Stimulated activated naive CD8-positive, alpha-beta T cell treated with anti-CD3 and anti-CD28 coated beads, Interleukin-15, Interleukin-2, amounts not matched to agents 100 U/mL and 50 U/mL, for 24 hours (primary cell): Measurements from ENCODE around the gene CCR6.

Experiments
- ATAC-seq: fragments of 150-1000 bp; cut with Tn5 transposase; one replicate; pipeline ENCODE4 v1.10.0; 2021
- DNase-seq: peaks from one replicate; pipeline ENCODE4 v3.0.0; 2021

Gene CCR6

DNA sequence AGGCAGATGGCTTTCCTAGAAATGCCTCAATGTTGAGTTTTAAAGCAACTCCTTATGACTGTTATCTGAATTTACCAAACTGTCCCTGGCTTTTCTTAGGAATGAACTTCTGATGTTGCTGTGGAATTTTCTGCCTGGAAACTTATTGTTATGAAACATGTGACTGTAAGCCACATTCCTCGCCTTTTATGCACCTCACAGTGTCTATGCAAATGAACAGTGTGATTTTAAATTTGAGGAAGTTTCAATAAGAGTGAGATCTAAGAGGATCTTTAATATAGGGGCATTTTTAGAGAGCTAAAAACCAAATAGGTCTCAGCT is 2.4 kb upstream of the CCR6 start:
- DNase-seq = no peak
- ATAC-seq = no peak

GRCh38 chr6:167121335-167121841 is 1.5 kb upstream of the CCR6 start:
- DNase-seq (no peak), ATAC-seq (no peak)

DNA sequence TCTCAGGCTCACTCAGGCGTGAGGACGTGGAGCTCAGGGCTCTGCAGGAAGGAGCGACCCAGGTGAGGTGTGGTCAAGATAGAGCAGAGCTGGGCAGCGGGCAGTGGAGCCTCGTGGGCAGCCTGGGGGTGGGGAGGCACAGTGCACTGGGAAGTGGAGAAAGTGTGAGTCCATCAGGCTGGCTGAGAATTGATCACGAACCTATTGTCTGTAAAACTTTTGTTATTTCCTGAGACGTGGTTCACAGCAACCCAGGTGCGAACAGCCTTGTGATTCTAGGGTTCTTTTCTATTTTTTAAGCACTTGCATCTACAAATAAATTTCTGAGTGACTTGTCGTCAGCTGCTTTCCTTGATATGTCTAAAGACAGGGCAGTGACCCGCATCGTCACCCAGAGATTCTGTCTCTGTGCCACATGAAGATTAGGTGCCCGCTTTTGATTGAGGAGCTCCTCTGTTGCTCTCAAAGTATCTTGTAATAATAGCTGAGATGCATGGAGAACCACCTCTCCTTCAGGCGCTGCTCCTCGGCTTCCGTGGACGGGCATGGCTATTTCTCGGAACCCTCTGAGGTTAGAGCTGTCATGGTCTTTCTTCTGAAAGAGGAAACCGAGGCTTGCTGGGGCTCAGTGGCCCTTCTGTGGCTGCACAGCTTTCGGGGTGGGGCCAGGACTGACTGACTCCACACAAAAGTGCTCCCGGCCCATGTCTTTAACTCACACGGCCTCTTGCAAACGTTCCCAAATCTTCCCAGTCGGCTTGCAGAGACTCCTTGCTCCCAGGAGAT is 662 bp upstream of the CCR6 start:
- DNase-seq (no peak), ATAC-seq (no peak)

GRCh38 chr6:167124753-167125152 is 1.9 kb downstream of the CCR6 start:
- ATAC-seq (no peak), DNase-seq (no peak)

GRCh38 chr6:167125410-167125809 is 2.5 kb downstream of the CCR6 start:
- DNase-seq (no peak), ATAC-seq (no peak)

DNA sequence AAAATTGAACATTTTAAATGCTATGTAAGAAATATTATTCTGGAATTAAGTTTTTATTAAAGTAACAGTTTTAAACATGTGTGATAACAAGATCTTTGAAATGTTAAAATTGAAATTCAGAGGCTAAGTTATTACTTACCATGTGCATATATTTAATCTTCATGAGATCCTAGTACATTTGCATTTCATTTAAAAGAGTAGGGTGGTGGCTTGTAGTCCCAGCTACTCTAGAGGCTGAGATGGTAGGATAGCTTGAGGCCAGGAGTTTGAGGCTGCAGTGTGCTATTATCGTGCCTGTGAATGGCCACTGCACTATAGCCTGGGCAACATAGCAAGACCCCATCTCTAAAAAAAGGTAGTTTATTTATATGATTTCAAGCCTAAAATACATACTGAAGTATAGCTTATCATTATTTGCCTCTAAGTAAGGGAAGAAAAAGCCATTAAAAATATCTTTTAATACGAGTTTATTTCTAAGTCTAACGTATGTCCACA is 3.0 kb downstream of the CCR6 start:
- ATAC-seq (no peak), DNase-seq (no peak)

GRCh38 chr6:167127785-167128531 is 5.1 kb downstream of the CCR6 start:
- no peak for ATAC-seq

GRCh38 chr6:167129159-167129558 is 6.3 kb downstream of the CCR6 start:
- DNase-seq (no peak), ATAC-seq (no peak)

More at GRCh38 chr6:167127785-167128531, 5.1 kb downstream of the CCR6 start:
- no peak for DNase-seq

- DNase-seq (no peak), ATAC-seq (no peak)
Observed at GRCh38 chr6:167129562-167129961, 6.7 kb downstream of the CCR6 start.

GRCh38 chr6:167130008-167130677 is 7.2 kb downstream of the CCR6 start:
- DNase-seq (no peak), ATAC-seq (no peak)

- no peak for DNase-seq
- no peak for ATAC-seq
Observed at GRCh38 chr6:167130712-167131684, 8.1 kb downstream of the CCR6 start.

- DNase-seq (no peak), ATAC-seq (no peak)
Observed at GRCh38 chr6:167134448-167135328, 11.8 kb downstream of the CCR6 start.

DNA sequence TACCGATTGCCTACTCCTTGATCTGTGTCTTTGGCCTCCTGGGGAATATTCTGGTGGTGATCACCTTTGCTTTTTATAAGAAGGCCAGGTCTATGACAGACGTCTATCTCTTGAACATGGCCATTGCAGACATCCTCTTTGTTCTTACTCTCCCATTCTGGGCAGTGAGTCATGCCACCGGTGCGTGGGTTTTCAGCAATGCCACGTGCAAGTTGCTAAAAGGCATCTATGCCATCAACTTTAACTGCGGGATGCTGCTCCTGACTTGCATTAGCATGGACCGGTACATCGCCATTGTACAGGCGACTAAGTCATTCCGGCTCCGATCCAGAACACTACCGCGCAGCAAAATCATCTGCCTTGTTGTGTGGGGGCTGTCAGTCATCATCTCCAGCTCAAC is 13.5 kb downstream of the CCR6 start:
- no peak for ATAC-seq
- no peak for DNase-seq

DNA sequence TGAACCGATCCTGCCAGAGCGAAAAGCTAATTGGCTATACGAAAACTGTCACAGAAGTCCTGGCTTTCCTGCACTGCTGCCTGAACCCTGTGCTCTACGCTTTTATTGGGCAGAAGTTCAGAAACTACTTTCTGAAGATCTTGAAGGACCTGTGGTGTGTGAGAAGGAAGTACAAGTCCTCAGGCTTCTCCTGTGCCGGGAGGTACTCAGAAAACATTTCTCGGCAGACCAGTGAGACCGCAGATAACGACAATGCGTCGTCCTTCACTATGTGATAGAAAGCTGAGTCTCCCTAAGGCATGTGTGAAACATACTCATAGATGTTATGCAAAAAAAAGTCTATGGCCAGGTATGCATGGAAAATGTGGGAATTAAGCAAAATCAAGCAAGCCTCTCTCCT is 14.2 kb downstream of the CCR6 start:
- ATAC-seq (no peak), DNase-seq (no peak)

- ATAC-seq (no peak), DNase-seq (no peak)
Observed at GRCh38 chr6:167137881-167138280, 15.0 kb downstream of the CCR6 start.

DNA sequence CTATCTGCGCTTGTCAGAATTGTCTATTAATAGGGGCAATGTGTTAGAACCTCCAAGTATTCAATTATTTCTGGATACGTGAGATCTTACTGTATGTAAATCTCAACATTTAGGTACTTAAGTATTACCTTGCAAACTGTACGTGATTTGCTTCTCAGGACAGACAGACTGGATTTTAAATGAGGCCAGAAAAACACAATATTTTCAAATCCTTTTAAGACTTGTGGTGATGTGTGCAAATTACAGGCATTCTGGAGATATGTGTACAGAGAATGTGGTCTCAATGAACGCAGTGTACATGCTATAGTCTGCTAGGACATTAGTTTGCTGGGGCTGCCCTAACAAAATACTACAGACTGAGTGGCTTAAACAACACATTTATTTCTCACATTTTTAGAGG is 16.9 kb downstream of the CCR6 start:
- ATAC-seq (no peak), DNase-seq (no peak)

DNA sequence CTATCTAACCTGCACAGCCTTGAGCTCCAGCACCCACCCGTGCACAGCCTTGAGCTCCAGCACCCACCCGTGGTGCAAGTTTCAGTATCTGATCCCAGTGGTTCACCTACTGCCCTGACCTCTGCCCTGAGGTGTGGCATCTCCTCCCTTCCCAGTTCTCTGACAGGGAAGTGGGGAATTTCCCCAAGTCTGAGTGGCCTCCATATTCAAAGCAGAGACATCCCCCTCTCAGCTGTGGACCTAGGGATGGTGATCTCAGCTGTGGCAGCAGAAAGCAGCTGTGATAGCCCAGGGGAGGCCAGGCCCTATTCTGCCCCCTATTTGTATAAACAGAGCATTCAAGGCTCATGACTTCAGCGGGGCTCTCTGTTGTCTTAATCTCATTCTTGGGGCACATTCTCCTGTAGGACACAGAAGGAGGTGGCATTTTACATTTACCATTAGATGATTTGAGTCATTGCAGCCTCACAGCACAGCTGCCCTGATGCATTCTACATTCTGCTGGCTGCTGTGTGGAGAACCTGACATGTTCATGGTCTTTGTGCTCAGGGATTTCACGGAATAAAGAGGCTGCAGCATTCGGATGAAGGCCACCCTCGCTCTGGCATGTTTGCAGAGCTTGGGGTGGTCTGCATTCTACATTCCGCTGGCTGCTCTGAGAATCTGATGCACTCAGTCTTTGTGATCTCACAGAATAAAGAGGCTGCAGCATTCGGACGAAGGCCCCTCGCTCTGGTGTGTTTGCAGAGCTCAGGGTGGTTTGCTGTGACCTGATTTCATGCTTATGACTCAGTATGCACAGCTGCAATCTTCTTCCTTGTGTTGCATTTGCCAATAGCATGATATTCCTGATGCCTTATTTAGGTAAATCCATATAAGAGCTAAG is 17.9 kb downstream of the CCR6 start:
- no peak for DNase-seq
- ATAC-seq = no peak

GRCh38 chr6:167141667-167142432 is 19.0 kb downstream of the CCR6 start:
- ATAC-seq (peak; percentile 84), DNase-seq (peak; percentile 67)

GRCh38 chr6:167142433-167142761 is 19.5 kb downstream of the CCR6 start:
- ATAC-seq (no peak), DNase-seq (no peak)
